Heart right ventricle (tissue), 16 donors: ENCODE data around the gene ZSCAN29. TPM values are rescaled to one million over a fixed set of nuclear protein-coding genes. Genes with fewer than 3 reads are reported as not detected.
"Not testable (repeated sequence)": the region's sequence is repeated elsewhere in the genome, so short reads cannot be mapped to it uniquely, and the experiment has no call there.

Source experiments
- ATAC-seq, 8 donors: fragments of 200-7000 bp; cut with Tn5 transposase; one replicate each; pipeline ENCODE4 v1.9.1; 2020; ENCODE audit warnings: mild to moderate bottlenecking in 8 of 8, moderate library complexity in 8 of 8, moderate number of reproducible peaks in 1 of 8
- DNase-seq, 2 donors: peaks; one replicate each; pipeline ENCODE4 v3.0.0-alpha.2; 2020
- H3K27ac ChIP-seq, 10 donors: fragments of 200-600 bp; sonication (generic) in 2 of 10; one replicate each; pipeline versions ENCODE4 v1.5.0 to v1.8.0; 2020 to 2022; ENCODE audit warnings: mild to moderate bottlenecking in 3 of 10
- H3K27me3 ChIP-seq, 7 donors: fragments of 200-600 bp; one replicate each; pipeline ENCODE4 v1.8.0; 2021 to 2022; ENCODE audit warnings: mild to moderate bottlenecking in 2 of 7
- H3K36me3 ChIP-seq, 9 donors: fragments of 200-600 bp; sonication (generic) in 1 of 9; one replicate each; pipeline versions ENCODE4 v1.5.0 to v1.8.0; 2020 to 2022; ENCODE audit warnings: mild to moderate bottlenecking in 2 of 9
- H3K4me1 ChIP-seq, 9 donors: fragments of 200-600 bp; sonication (generic) in 1 of 9; one replicate each; pipeline versions ENCODE4 v1.5.0 to v1.8.0; 2020 to 2022; ENCODE audit warnings: mild to moderate bottlenecking in 4 of 9
- H3K4me3 ChIP-seq, 10 donors: fragments of 200-600 bp; sonication (generic) in 2 of 10; one replicate each; pipeline versions ENCODE4 v1.5.0 to v1.8.0; 2020 to 2022; ENCODE audit warnings: mild to moderate bottlenecking in 7 of 10, moderate library complexity in 2 of 10
- H3K9me3 ChIP-seq, 11 donors: fragments of 200-600 bp in 10 of 11; sonication (generic) in 2 of 11; one replicate each; pipeline versions ENCODE4 v1.5.0 to v1.8.0; 2013 to 2022; ENCODE audit warnings: mild to moderate bottlenecking in 2 of 11, control low read depth in 1 of 11, moderate library complexity in 1 of 11
- CTCF ChIP-seq, 9 donors: fragments of 200-600 bp; sonication (generic) in 2 of 9; IDR thresholded peaks; one replicate each; pipeline versions ENCODE4 v1.5.0 to v1.8.0; 2021 to 2022; ENCODE audit warnings: antibody characterized with exemption in 9 of 9, mild to moderate bottlenecking in 5 of 9, moderate library complexity in 1 of 9
- WGBS, 2 donors: extraction: QIAGEN DNeasy Blood & Tissue Kit; methylation state at CpG; one replicate each; pipeline ENCODE4 v1.1.7; 2013; ENCODE audit warnings: inconsistent platforms in 1 of 2; 5-methylcytosine and 5-hydroxymethylcytosine counted together
- intact Hi-C, 10 donors: fragments of 100-400 bp; cut with DNase I; formaldehyde crosslinking; loops; one replicate each; pipeline versions ENCODE4 v1.11.1 to v1.14.2; 2022
- polyA plus RNA-seq, 2 donors: library from polyadenylated mRNA; stranded (reverse); fragments of 200-250 nt; gene quantifications; one replicate each; pipeline ENCODE4 v1.2.3, GENCODE V29; 2013
- total RNA-seq, 10 donors: library from RNA; stranded (reverse); fragmentation: NEBNext Ultra II Directional in 3 of 10; extraction: Animal tissue kit (Norgen Biotek cat#: 25700) in 3 of 10; gene quantifications; one replicate each; pipeline versions ENCODE4 v1.2.1 to v1.2.4, GENCODE V29; 2021 to 2023
- donor health status: Arrhythmogenic right ventricular cardiomyopathy.
- donor health status: ischemic (EF 13 %, LVEDD 7.1; RV severe dilation, severe dysfunction).
- donor health status: healthy with polysubstance abuse.
- donor health status: DM: no; HTN: yes; CAD: no.
- donor health status: DM: no; HTN: no; CAD: no.
- donor health status: ischemic (EF 25% LVEDD 6.9; RV normal size, moderate dysfunction).
- donor health status: ischemic (EF 25% LVEDD 5.7; RV mildly dilated, moderate dysfunction).
- donor health status: healthy.
- donor health status: DM: yes; HTN: yes; CAD: no.
- donor health status: Ischemic cardiomyopathy.
- donor health status: ischemic (EF 35%, LVEDD 5.7; RV mildly dilated, moderate dysfunction).
- donor health status: nonischemic (EF 11% LVEDD 7.7; RV severe dilation, severe dysfunction).
- donor health status: DM: yes; HTN: yes; CAD: no.
- donor health status: PGD.
- donor health status: ischemic (EF 29% LVEDD 5.4; RV normal size, mild dysfunction).
- donor health status: nonischemic (EF 23%, LVEDD 6.1; RV moderate dilation, normal function).

ZSCAN29 gene
- total and polyA plus RNA-seq, 12 donors, result 3.5 to 15.7 (median 11.6) TPM

- peaks cover 0 to 9% (median 0%) of the 10 kb centered on the region in 9 donors for H3K4me1 ChIP-seq
- intact Hi-C loops, result no loop called here
- no peak for DNase-seq
- no peak overlapping the region for H3K27ac ChIP-seq
- H3K36me3 ChIP-seq, result peaks cover 0 to 100% (median 79%) of the 10 kb centered on the region in 9 donors
- H3K27me3 ChIP-seq, result no peaks in the 10 kb centered on the region
- no peak for TF ChIP-seq CTCF (IDR thresholded peaks at IDR 0.05)
- no peaks in the 10 kb centered on the region for H3K9me3 ChIP-seq
- 84 to 86% methylated on average over 5 of the region's 5 CpGs for WGBS, 2 donors
- no peak overlapping the region for H3K4me3 ChIP-seq
- no peak for ATAC-seq
Measured at GRCh38 chr15:43404130-43404529, 33.3 kb upstream of the ZSCAN29 start.

GRCh38 chr15:43403616-43404015, 32.8 kb upstream of the ZSCAN29 start:
- H3K4me3 ChIP-seq, result no peak overlapping the region
- DNase-seq (no peak), ATAC-seq (no peak)
- intact Hi-C loops, result no loop called here
- no peak overlapping the region for H3K27ac ChIP-seq
- H3K9me3 ChIP-seq, result no peaks in the 10 kb centered on the region
- WGBS, 2 donors, result 84 to 87% methylated on average over 8 of the region's 8 CpGs
- peaks cover 0 to 9% (median 0%) of the 10 kb centered on the region in 9 donors for H3K4me1 ChIP-seq
- TF ChIP-seq CTCF (IDR thresholded peaks at IDR 0.05), result no peak
- H3K27me3 ChIP-seq, result no peaks in the 10 kb centered on the region
- peaks cover 0 to 100% (median 79%) of the 10 kb centered on the region in 9 donors for H3K36me3 ChIP-seq

- no peak for ATAC-seq
- peaks cover 0 to 100% (median 72%) of the 10 kb centered on the region in 9 donors for H3K36me3 ChIP-seq
- WGBS, 2 donors, result 88 to 90% methylated on average over 3 of the region's 3 CpGs
- H3K4me1 ChIP-seq, result peaks cover 0 to 9% (median 0%) of the 10 kb centered on the region in 9 donors
- DNase-seq, result no peak
- H3K27me3 ChIP-seq, result no peaks in the 10 kb centered on the region
- H3K4me3 ChIP-seq, result no peak overlapping the region
- no peak for TF ChIP-seq CTCF (IDR thresholded peaks at IDR 0.05)
- intact Hi-C loops, result no loop called here
- no peak overlapping the region for H3K27ac ChIP-seq
- H3K9me3 ChIP-seq, result no peaks in the 10 kb centered on the region
Measured at GRCh38 chr15:43402255-43402654, 31.4 kb upstream of the ZSCAN29 start.

GRCh38 chr15:43393592-43393991, 22.7 kb upstream of the ZSCAN29 start:
- H3K27ac ChIP-seq, ATAC-seq, intact Hi-C loops, DNase-seq, H3K9me3 ChIP-seq, H3K4me1 ChIP-seq, H3K4me3 ChIP-seq, H3K27me3 ChIP-seq: not testable (repeated sequence)
- H3K36me3 ChIP-seq, result peaks cover 0 to 78% (median 35%) of the 10 kb centered on the region in 9 donors
- WGBS, 2 donors, result 96 to 99% methylated on average over 6 of the region's 6 CpGs

GRCh38 chr15:43390723-43391122, 19.9 kb upstream of the ZSCAN29 start:
- H3K4me3 ChIP-seq, result no peak overlapping the region
- ATAC-seq, result no peak
- intact Hi-C loops, result no loop called here
- H3K4me1 ChIP-seq, result no peaks in the 10 kb centered on the region
- no peak overlapping the region for H3K27ac ChIP-seq
- TF ChIP-seq CTCF (IDR thresholded peaks at IDR 0.05), result no peak
- no peaks in the 10 kb centered on the region for H3K27me3 ChIP-seq
- DNase-seq, result no peak
- peaks cover 0 to 77% (median 33%) of the 10 kb centered on the region in 9 donors for H3K36me3 ChIP-seq
- H3K9me3 ChIP-seq, result no peaks in the 10 kb centered on the region
- WGBS, 2 donors, result 97 to 98% methylated on average over 8 of the region's 8 CpGs
